ENCODE data around the gene U2AF2. TPM values are rescaled to one million over a fixed set of nuclear protein-coding genes. Genes with fewer than 3 reads are reported as not detected.

Gene U2AF2
- polyA plus RNA-seq, 1 donor (not counting 4 experiments of a cell fraction or from before 2014, with no cell fraction given): 109 TPM

DNA sequence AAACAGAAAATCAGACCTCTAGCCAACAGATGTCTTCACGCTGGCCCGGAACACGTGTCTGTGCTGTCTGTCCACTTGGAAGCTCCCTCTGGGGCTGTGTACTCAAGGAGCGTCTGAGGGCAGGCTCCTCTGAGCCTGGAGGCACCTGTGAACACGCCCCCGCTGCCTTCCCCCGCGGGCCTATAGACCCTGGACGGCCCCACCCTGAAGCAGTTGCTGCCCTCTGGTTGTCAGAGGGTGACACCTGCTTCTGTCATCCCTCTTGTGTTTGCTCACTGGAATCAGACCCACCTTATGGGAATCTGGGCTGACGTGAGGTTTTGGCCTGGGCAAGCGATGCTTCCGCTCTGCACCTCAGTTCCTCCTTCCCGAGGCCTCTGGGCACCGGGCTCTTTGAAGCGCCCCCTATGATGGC is 39.4 kb downstream of the U2AF2 start:
- Histone ChIP-seq H3K27me3 (ENCODE audit: control insufficient read depth, extremely low read depth, insufficient read depth, low read length) (no peaks in the 10 kb centered on the region), H3K4me2 (ENCODE audit: control insufficient read depth, extremely low read depth, insufficient read depth, low read depth, low read length) (no peak overlapping the region), H3K9me3 (ENCODE audit: control insufficient read depth, low read depth, low read length) (no peaks in the 10 kb centered on the region), H3K36me3 (ENCODE audit: control insufficient read depth in 2 of 2, extremely low read depth in 1 of 2, insufficient read depth in 2 of 2, low read length in 2 of 2) (peaks cover 10 to 40% of the 10 kb centered on the region in 2 experiments), H3K9ac (ENCODE audit: control insufficient read depth, extremely low read depth, insufficient read depth, low read length) (no peak overlapping the region), H4K20me1 (ENCODE audit: control insufficient read depth, extremely low read depth, insufficient read depth, low read length) (no peaks in the 10 kb centered on the region), H3K79me2 (ENCODE audit: control insufficient read depth, insufficient read depth, low read length) (no peaks in the 10 kb centered on the region), H3K4me1 (ENCODE audit: control insufficient read depth, extremely low read depth, insufficient read depth, low read length) (no peaks in the 10 kb centered on the region), H3K9me1 (ENCODE audit: control insufficient read depth, extremely low read depth, insufficient read depth, low read length) (no peaks in the 10 kb centered on the region), H3K27ac (ENCODE audit: control insufficient read depth, insufficient read depth, low read length) (no peak overlapping the region), H3K4me3 (ENCODE audit: control insufficient read depth in 2 of 3, extremely low read depth in 1 of 3, insufficient read depth in 2 of 3, low read depth in 1 of 3, low read length in 3 of 3) (no peak overlapping the region), H2AFZ (ENCODE audit: control insufficient read depth, low read length) (no peak overlapping the region)
- FAIRE-seq (no peak), DNase-seq (ENCODE audit: low read depth, low spot score) (no peak)
- TF ChIP-seq, protein P1, sequence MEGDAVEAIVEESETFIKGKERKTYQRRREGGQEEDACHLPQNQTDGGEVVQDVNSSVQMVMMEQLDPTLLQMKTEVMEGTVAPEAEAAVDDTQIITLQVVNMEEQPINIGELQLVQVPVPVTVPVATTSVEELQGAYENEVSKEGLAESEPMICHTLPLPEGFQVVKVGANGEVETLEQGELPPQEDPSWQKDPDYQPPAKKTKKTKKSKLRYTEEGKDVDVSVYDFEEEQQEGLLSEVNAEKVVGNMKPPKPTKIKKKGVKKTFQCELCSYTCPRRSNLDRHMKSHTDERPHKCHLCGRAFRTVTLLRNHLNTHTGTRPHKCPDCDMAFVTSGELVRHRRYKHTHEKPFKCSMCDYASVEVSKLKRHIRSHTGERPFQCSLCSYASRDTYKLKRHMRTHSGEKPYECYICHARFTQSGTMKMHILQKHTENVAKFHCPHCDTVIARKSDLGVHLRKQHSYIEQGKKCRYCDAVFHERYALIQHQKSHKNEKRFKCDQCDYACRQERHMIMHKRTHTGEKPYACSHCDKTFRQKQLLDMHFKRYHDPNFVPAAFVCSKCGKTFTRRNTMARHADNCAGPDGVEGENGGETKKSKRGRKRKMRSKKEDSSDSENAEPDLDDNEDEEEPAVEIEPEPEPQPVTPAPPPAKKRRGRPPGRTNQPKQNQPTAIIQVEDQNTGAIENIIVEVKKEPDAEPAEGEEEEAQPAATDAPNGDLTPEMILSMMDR (optimal IDR thresholded peaks at IDR 0.05 in 1 of 3, IDR thresholded peaks at IDR 0.05 in 1 of 3, conservative IDR thresholded peaks at IDR 0.05 in 1 of 3; ENCODE audit: extremely low read depth in 1 of 3, insufficient read depth in 2 of 3, low read length in 3 of 3): no peak
- no peak for TF ChIP-seq EZH2 (IDR thresholded peaks at IDR 0.05; ENCODE audit: low read length)
- dilution Hi-C loops (cut with MboI; ENCODE audit: extremely low pct_ligation_motif_present, low sequenced_read_pairs): no loop called here

DNA sequence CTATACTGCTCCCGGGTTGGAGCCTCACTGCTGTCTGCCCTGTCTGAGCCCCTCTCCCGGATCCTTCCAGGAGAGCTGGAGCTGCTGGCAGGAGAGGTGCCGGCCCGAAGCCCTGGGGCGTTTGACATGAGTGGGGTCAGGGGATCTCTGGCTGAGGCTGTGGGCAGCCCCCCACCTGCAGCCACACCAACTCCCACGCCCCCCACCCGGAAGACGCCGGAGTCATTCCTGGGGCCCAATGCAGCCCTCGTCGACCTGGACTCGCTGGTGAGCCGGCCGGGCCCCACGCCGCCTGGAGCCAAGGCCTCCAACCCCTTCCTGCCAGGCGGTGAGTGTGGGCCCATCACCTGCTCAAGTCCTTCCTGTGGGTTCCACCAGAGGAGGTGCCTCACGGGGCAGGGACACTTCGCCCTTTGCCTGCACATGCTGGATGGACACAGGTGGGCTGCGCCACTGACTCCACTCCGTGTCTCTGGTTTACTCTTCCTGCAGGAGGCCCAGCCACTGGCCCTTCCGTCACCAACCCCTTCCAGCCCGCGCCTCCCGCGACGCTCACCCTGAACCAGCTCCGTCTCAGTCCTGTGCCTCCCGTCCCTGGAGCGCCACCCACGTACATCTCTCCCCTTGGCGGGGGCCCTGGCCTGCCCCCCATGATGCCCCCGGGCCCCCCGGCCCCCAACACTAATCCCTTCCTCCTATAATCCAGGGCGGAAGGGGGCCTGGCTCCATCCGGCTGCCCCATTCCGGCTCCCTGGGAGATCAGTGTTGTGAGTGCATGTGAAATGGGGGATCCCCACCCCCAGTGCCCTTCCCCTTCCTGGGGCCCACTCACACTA is 40.0 kb downstream of the U2AF2 start:
- no peaks in the 10 kb centered on the region for H4K20me1 ChIP-seq (ENCODE audit: control insufficient read depth, extremely low read depth, insufficient read depth, low read length)
- H3K9me3 ChIP-seq (ENCODE audit: control insufficient read depth, low read depth, low read length): no peaks in the 10 kb centered on the region
- no peaks in the 10 kb centered on the region for H3K9me1 ChIP-seq (ENCODE audit: control insufficient read depth, extremely low read depth, insufficient read depth, low read length)
- DNase-seq (ENCODE audit: low read depth, low spot score): no peak
- H3K79me2 ChIP-seq (ENCODE audit: control insufficient read depth, insufficient read depth, low read length): no peaks in the 10 kb centered on the region
- no peak overlapping the region for H3K27ac ChIP-seq (ENCODE audit: control insufficient read depth, insufficient read depth, low read length)
- H3K27me3 ChIP-seq (ENCODE audit: control insufficient read depth, extremely low read depth, insufficient read depth, low read length): no peaks in the 10 kb centered on the region
- H2AFZ ChIP-seq (ENCODE audit: control insufficient read depth, low read length): no peak overlapping the region
- no peak overlapping the region for H3K4me3 ChIP-seq (ENCODE audit: control insufficient read depth in 2 of 3, extremely low read depth in 1 of 3, insufficient read depth in 2 of 3, low read depth in 1 of 3, low read length in 3 of 3)
- H3K4me2 ChIP-seq (ENCODE audit: control insufficient read depth, extremely low read depth, insufficient read depth, low read depth, low read length): no peak overlapping the region
- no peak for FAIRE-seq
- dilution Hi-C loops (cut with MboI; ENCODE audit: extremely low pct_ligation_motif_present, low sequenced_read_pairs): no loop called here
- no peaks in the 10 kb centered on the region for H3K4me1 ChIP-seq (ENCODE audit: control insufficient read depth, extremely low read depth, insufficient read depth, low read length)
- H3K36me3 ChIP-seq (ENCODE audit: control insufficient read depth in 2 of 2, extremely low read depth in 1 of 2, insufficient read depth in 2 of 2, low read length in 2 of 2): peaks cover 9 to 41% of the 10 kb centered on the region in 2 experiments
- no peak overlapping the region for H3K9ac ChIP-seq (ENCODE audit: control insufficient read depth, extremely low read depth, insufficient read depth, low read length)
- TF ChIP-seq EZH2 (IDR thresholded peaks at IDR 0.05; ENCODE audit: low read length): no peak
- TF ChIP-seq, protein P1 (optimal IDR thresholded peaks at IDR 0.05 in 1 of 3, IDR thresholded peaks at IDR 0.05 in 1 of 3, conservative IDR thresholded peaks at IDR 0.05 in 1 of 3; ENCODE audit: extremely low read depth in 1 of 3, insufficient read depth in 2 of 3, low read length in 3 of 3): no peak

Data from keratinocyte (primary cell).